ENCODE data around the gene CNTNAP2. TPM values are rescaled to one million over a fixed set of nuclear protein-coding genes. Genes with fewer than 3 reads are reported as not detected.

Gene CNTNAP2
- total RNA-seq, 1 donor from 2014 or later: 1.2 TPM

GRCh38 chr7:148127374-148127773 is 2010.8 kb downstream of the CNTNAP2 start:
- ATAC-seq: no peak

- ATAC-seq: no peak
Measured at GRCh38 chr7:148129023-148129422, 2012.4 kb downstream of the CNTNAP2 start.

- no peak for ATAC-seq
Measured at GRCh38 chr7:148135116-148135515, 2018.5 kb downstream of the CNTNAP2 start.

GRCh38 chr7:148135997-148136396 is 2019.4 kb downstream of the CNTNAP2 start:
- no peak for ATAC-seq

- ATAC-seq: no peak
Measured at GRCh38 chr7:148142660-148143248, 2026.2 kb downstream of the CNTNAP2 start.

GRCh38 chr7:148144827-148145226 is 2028.2 kb downstream of the CNTNAP2 start:
- ATAC-seq: no peak

- ATAC-seq: no peak
Measured at GRCh38 chr7:148146346-148146745, 2029.7 kb downstream of the CNTNAP2 start.

- no peak for ATAC-seq
Measured at GRCh38 chr7:148147438-148147837, 2030.8 kb downstream of the CNTNAP2 start.

- ATAC-seq: no peak
Measured at GRCh38 chr7:148148456-148148855, 2031.9 kb downstream of the CNTNAP2 start.

GRCh38 chr7:148149730-148150129 is 2033.1 kb downstream of the CNTNAP2 start:
- no peak for ATAC-seq

GRCh38 chr7:148151778-148152177 is 2035.2 kb downstream of the CNTNAP2 start:
- no peak for ATAC-seq

- ATAC-seq: no peak
Measured at GRCh38 chr7:148153616-148154284, 2037.1 kb downstream of the CNTNAP2 start.

GRCh38 chr7:148155000-148155399 is 2038.4 kb downstream of the CNTNAP2 start:
- no peak for ATAC-seq

GRCh38 chr7:148155826-148156225 is 2039.2 kb downstream of the CNTNAP2 start:
- no peak for ATAC-seq

GRCh38 chr7:148156233-148156632 is 2039.6 kb downstream of the CNTNAP2 start:
- no peak for ATAC-seq

GRCh38 chr7:148159331-148159730 is 2042.7 kb downstream of the CNTNAP2 start:
- ATAC-seq: no peak

GRCh38 chr7:148161776-148162175 is 2045.2 kb downstream of the CNTNAP2 start:
- no peak for ATAC-seq

GRCh38 chr7:148162808-148163207 is 2046.2 kb downstream of the CNTNAP2 start:
- no peak for ATAC-seq

GRCh38 chr7:148163246-148163645 is 2046.6 kb downstream of the CNTNAP2 start:
- no peak for ATAC-seq

GRCh38 chr7:148172920-148173319 is 2056.3 kb downstream of the CNTNAP2 start:
- no peak for ATAC-seq

- ATAC-seq: no peak
Measured at GRCh38 chr7:148173369-148173768, 2056.8 kb downstream of the CNTNAP2 start.

GRCh38 chr7:148174376-148174775 is 2057.8 kb downstream of the CNTNAP2 start:
- ATAC-seq: no peak

GRCh38 chr7:148175512-148175911 is 2058.9 kb downstream of the CNTNAP2 start:
- no peak for ATAC-seq

GRCh38 chr7:148177972-148178371 is 2061.4 kb downstream of the CNTNAP2 start:
- ATAC-seq: no peak

- ATAC-seq: no peak
Measured at GRCh38 chr7:148180075-148180474, 2063.5 kb downstream of the CNTNAP2 start.
